Fibroblast of the aortic adventitia (primary cell): ENCODE measurements around the gene TMEM42. TPM values are rescaled to one million over a fixed set of nuclear protein-coding genes. Genes with fewer than 3 reads are reported as not detected.

Source experiments
- DNase-seq: peaks from one replicate; pipeline ENCODE4 v3.0.0-alpha.2; 2010; ENCODE audit warnings: low read depth
- H3K4me3 ChIP-seq: 2 replicates; pipeline ENCODE4 v1.5.1; 2011; ENCODE audit warnings: low read depth, mild to moderate bottlenecking, control low read depth, low read length, moderate library complexity
- total RNA-seq: library from RNA; depleted of rRNA; stranded (reverse); fragments of >200 nt; gene quantifications from 2 replicates; pipeline ENCODE4 v1.2.3, GENCODE V29; 2012; ENCODE audit warnings: low replicate concordance
- TF ChIP-seq, protein P1 (sequence below): IDR thresholded peaks from 2 replicates; pipeline ENCODE4 v1.5.1; 2011; ENCODE audit warnings: mild to moderate bottlenecking, low read length, control low read depth, inconsistent platforms; ENCODE audit not compliant: insufficient read depth

The TMEM42 gene
- total RNA-seq, 1 donor: 13.7 TPM

DNA sequence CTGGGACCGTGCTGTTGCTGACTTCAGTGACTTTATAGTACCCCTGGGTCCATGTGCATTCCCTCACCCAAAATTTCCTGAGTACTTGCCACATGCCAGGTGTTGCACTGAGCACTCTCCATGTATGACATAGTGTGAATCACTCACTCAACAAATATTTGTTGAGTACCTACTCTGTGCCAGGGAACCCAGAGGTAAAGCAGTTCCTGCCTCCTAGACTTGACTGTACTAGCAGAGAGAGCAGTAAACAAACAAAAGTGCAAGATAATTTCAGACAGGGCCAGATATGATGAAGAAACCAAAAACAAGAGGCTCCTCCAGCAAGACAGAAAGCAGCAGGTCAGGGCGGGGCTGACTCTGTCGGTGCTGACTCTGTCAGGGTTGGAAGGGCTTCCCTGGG is 24.8 kb downstream of the TMEM42 start:
- no peak overlapping the region for H3K4me3 ChIP-seq
- TF ChIP-seq, protein P1, sequence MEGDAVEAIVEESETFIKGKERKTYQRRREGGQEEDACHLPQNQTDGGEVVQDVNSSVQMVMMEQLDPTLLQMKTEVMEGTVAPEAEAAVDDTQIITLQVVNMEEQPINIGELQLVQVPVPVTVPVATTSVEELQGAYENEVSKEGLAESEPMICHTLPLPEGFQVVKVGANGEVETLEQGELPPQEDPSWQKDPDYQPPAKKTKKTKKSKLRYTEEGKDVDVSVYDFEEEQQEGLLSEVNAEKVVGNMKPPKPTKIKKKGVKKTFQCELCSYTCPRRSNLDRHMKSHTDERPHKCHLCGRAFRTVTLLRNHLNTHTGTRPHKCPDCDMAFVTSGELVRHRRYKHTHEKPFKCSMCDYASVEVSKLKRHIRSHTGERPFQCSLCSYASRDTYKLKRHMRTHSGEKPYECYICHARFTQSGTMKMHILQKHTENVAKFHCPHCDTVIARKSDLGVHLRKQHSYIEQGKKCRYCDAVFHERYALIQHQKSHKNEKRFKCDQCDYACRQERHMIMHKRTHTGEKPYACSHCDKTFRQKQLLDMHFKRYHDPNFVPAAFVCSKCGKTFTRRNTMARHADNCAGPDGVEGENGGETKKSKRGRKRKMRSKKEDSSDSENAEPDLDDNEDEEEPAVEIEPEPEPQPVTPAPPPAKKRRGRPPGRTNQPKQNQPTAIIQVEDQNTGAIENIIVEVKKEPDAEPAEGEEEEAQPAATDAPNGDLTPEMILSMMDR: no peak
- no peak for DNase-seq

DNA sequence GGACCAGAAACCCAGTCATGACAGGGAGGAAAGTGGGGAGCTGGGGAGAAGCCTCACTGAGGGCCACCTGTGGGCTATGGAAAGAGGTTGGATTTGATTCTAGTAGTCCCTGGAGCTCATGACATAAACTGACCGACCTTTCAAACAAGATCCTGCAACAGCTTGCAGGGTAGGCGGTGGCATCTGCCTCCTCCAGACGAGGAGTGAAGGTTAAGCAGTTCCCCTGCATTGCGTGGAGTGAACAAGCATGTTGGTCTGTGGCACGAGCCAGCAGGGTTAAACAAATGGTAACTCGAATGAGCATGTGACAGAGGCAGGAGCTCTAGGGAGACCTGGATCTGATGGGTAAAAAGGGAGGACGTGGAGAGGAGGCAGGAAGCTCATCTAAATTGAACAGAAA is 25.4 kb downstream of the TMEM42 start:
- H3K4me3 ChIP-seq: no peak overlapping the region
- TF ChIP-seq, protein P1: no peak
- no peak for DNase-seq

DNA sequence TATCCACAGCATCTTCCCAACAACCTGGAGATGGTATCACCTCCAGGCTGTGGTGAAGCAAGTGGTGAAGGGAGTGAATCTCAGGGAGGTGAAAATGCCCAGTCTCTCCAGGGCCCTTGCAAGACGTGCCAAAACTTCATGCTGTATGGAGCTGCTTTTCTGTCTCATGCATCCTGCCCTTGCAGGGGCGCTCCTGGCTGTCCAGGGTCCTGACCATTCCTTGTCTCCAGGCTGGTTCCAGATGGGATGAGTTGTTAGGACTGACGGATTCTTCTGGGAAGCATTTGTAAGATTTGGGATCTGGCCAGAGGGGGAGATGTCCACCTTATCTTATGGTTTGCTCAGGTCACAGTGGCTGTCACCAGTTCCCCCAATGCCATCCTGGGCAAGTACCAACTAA is 28.5 kb downstream of the TMEM42 start:
- DNase-seq: no peak
- no peak overlapping the region for H3K4me3 ChIP-seq
- TF ChIP-seq, protein P1: no peak

DNA sequence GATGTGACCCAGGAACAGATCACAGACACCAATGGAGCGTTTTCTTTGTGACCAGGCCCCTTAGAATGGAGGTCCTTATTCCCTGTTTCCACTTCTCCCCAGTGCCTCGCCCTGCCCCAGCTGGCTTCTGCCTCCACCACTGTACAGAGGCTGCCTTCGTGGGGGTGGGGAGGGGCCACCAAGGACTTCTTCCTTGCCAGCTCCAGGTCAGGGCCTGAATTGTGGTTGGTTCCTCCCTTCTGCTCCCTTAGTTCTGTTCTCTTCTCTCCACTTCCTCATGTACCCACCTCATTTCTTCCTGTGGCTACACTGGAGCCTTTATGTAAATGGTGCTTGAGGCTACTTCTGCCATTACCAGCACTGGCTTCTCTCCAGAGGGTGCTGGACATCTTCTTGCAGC is 29.1 kb downstream of the TMEM42 start:
- DNase-seq: no peak
- TF ChIP-seq, protein P1: no peak
- H3K4me3 ChIP-seq: no peak overlapping the region

DNA sequence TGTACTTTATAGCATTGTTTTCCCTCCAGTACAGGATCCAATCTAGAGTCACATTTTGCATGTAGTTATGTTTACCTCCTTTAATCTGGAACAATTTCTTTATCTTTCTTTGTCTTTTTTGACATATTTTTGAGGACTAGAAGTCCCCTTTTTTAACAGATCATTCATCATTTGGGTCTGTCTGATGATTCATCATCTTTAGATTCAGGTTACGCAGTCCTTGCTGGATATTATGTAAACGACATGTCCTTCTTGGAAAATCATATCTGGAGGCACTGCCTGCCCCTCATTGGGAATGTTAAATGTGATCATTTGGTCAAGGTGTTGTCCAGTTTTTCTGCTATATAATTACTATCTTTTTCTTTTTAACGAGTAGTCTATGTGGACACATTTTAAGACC is 31.0 kb downstream of the TMEM42 start:
- H3K4me3 ChIP-seq: no peak overlapping the region
- DNase-seq: peak; percentile 36
- TF ChIP-seq, protein P1: no peak

DNA sequence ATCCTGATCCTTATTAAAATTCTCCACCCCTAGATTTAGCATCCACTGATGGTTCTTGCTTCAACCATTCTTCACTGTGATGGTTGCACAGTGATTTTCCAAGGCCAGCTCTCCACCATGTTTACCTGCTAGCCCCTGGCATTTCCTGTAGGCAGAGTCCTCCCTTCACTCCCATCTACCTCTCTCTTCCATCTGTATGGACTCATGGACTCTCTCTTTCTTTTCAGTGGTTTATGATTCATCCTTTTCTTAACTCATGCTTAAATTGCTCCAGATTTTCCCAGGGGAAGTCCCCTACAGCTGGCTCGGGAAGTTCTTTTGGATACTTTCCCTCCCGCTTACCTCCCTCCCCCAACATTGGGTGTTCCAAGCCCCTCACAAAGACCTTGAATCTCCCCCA is 31.4 kb downstream of the TMEM42 start:
- TF ChIP-seq, protein P1: no peak
- no peak overlapping the region for H3K4me3 ChIP-seq
- peak; percentile 68 for DNase-seq

DNA sequence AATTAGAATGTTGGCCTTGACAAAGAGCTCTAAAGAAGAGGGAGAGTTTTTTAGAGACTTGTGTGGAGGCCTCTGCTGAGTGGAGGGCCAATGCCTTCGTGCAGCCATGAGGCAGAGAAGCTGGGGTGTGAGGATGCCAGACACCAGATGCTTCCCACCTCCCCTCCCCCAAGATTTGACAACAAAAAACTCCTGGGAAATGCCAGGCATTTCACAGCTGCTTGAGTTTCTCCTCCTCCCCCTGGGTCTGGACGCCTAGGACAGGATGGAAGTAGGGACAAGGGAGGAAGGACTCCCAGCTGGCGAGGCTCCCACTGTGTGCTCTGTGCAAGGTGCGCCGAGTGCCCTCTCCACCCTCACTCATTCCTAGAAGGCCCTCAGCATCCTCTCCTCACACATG is 32.8 kb downstream of the TMEM42 start:
- TF ChIP-seq, protein P1: no peak
- no peak overlapping the region for H3K4me3 ChIP-seq
- DNase-seq: peak; percentile 10
